Fibroblast of skin of left quadriceps (primary cell): Measurements from ENCODE around the gene GOLGA8K.
"Not testable (repeated sequence)": the region's sequence is repeated elsewhere in the genome, so short reads cannot be mapped to it uniquely, and the experiment has no call there.

Source experiments
- DNase-seq, 2 experiments: peaks; one replicate each; pipeline ENCODE4 v3.0.0-alpha.2; 2013; ENCODE audit warnings: low read depth in 2 of 2

GOLGA8K gene, protein sequence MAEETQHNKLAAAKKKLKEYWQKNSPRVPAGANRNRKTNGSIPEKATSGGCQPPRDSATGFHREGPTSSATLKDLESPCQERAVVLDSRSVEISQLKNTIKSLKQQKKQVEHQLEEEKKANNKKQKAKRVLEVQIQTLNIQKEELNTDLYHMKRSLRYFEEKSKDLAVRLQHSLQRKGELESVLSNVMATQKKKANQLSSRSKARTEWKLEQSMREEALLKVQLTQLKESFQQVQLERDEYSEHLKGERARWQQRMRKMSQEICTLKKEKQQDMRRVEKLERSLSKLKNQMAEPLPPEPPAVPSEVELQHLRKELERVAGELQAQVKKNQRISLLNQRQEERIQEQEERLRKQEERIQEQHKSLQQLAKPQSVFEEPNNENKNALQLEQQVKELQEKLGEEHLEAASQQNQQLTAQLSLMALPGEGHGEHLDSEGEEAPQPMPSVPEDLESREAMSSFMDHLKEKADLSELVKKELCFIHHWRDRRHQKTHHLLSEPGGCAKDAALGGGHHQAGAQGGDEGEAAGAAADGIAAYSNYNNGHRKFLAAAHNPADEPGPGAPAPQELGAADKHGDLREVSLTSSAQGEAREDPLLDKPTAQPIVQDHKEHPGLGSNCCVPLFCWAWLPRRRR

DNA sequence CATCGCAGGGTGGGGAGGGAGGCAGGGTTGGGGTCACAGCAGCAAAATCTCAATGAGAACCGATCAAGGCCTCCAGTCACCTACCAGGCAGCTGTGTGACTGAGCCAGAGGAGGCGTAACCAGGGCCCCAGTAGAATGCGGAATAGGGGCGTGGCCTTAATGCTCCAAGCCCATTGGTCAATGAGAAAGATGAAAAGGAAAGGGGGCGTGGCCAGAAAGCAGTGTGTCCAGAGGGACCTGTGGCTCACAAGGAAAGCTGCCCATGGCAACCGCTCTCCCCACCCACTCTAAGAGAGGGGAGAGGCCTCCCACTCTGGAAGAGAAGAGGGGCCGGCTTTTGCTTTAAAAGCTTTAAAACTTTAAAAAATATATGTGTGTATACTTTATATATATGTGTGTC lies at the start of gene GOLGA8K:
Gene GOLGA8K, minus strand, starts transcription at position 101 of the 400 bp plus-strand sequence. Its CDS starts 98 bp downstream, at position 3.
- not testable (repeated sequence) for DNase-seq

DNA sequence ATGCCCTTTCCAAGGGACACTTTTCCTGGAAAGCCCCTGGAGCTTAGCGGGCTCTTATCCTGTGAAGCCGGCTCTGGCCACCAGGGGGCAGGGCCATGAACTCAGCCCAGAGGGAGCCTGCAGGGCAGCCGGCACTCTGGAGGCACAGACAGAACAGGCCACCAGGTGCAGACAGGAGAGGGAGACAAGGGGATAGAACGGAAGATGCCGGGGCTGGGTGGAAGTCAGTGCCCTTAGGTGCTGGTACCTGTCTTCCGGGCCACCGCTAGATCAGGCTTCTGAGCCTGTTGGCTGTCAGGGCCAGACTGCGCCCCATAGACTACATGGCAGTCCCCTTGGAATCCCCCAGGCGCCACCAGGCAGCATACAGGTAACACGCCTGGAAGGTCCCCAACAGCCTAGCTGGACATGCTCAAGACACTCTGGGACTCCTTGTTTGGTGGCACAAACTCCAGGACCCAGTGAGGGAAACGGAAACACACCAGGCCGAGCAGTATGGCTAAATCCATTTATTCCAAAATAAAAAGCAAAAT lies 37.4 kb upstream of the GOLGA8K start:
- DNase-seq, result not testable (repeated sequence)

DNA sequence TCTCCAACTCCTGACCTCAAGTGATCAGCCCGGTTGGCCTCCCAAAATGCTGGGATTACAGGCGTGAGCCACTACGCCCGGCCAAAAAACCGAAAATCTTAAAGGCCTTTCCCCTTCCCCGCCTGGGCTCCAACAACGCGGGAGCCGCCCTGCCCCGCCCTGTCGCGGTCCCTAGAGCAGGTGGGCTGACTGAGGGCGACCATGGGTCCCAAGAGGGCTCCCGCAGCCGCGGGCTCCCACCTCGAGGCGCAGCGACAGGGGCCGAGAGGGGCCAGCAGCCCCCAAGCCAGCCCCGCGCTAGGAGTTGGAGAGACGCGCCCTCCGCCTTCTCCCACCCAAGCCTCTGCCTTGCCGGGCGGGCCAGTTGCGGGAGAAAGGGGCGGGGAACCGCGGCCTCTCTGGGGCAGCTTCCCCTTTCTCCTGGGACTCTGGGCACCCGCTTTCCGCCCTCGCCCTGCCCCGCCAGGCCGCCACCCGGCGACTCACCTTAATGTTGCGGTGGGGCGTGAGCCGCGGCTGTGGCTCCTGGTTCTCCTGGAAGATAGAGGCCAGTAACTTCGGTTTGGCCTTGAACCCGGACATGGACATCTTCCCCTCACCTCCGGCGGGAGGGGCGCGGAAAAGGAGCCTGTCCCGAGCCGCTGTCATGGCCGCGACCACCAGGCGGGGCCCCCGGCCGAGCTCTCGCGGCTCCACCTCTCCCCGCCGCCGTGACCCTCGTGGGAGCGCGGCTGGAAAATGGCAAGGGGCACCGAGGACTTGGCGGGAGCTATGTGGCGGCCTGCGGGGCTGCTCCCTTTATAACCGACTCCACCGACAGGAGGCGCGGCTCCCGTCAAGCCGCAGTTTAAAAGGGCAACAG lies 31.2 kb upstream of the GOLGA8K start:
- DNase-seq, result not testable (repeated sequence)

DNA sequence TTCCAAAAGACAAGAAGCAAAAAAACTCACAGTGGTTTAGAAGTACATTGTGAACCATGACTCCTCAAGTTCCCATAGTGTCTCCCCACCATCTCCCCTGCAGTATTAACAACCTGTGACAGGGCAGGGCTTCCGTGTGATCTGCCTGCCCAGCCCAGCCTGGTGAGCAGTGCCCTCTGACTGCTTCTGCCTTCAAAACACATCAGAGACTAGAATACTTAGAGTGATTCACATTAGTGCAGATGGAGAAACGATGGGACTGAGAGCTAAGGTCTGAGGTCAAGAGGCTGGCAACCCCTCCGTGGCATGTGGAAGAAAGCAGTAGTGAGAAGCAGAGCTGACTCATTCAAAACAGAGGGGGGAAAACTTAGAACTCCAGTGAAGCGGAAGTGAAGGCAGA lies 24.5 kb upstream of the GOLGA8K start:
- DNase-seq, result not testable (repeated sequence)

DNA sequence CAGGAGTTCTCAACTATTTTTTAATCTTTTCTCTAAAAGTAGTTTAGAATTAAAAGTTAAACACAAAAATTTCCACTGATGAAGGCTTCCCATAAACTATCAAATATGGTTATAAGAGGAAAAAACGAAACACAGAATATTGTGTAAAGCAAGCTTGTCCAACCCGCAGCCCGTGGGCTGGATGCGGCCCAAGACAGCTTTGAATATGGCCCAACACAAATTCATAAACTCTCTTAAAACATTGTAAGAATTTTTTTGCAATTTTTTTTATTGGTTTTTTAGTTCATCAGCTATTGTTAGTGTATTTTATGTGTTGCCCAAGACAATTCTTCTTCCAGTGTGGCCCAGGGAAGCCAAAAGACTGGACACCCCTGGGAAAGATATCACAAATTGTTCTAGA lies 23.4 kb upstream of the GOLGA8K start:
- DNase-seq, result not testable (repeated sequence)

DNA sequence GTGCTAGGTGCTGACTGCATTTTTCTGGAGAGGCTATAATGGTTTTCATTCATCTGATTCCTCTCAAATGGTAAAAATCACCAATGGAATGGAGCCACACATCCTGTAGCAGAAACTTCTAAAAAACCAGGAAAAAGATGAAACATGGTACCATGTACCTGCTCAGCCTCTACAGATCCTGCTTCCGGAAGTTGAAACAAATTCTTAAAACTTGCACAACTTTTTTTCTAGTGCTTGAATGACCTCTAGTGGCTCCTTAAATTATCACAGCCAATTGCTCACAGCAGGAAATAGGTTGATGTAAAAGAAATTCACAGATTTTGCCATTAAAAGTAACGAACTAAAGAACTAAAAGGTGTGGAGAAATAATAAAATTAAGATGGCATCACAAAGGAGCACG lies 4.8 kb upstream of the GOLGA8K start:
- not testable (repeated sequence) for DNase-seq

DNA sequence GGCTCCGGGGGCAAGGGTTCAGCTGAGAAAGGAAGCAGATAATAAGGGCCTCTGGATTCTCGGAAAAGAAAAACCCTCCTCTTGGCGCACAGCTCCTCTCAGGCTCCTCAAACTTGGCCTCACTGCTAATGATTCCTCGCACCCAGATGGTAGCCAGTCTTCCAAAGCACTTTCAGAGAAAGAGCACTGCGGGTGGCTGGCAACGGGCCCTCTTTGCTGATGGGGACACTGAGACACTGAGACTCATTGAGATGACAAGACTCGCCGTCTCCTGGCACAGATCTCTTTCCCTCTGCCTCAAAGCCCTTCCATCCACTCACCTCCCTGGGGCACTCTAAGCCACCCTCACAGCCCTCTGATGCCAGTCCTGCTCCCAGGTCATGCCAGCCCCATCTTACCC lies 6.6 kb downstream of the GOLGA8K start:
- not testable (repeated sequence) for DNase-seq

DNA sequence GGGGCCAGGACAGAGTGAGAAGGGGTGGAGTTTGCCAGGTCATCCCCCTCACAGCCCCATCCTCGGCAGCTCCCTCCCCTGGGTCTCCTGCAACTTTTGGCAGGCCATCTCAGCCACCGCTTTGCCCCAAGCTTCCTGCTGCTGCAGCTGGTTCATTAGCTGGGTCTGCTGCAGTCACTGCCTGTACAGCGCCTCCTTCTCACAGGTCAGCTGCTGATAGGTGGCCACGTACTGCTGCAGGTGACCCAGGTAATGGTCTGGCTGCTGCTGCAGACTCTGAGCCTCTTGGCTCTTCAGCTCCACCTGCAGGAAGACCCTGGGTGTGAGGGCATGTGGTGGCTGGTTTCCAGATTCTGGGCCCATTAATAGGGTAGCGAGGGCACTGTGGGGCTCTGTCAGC lies 8.3 kb downstream of the GOLGA8K start:
- not testable (repeated sequence) for DNase-seq

DNA sequence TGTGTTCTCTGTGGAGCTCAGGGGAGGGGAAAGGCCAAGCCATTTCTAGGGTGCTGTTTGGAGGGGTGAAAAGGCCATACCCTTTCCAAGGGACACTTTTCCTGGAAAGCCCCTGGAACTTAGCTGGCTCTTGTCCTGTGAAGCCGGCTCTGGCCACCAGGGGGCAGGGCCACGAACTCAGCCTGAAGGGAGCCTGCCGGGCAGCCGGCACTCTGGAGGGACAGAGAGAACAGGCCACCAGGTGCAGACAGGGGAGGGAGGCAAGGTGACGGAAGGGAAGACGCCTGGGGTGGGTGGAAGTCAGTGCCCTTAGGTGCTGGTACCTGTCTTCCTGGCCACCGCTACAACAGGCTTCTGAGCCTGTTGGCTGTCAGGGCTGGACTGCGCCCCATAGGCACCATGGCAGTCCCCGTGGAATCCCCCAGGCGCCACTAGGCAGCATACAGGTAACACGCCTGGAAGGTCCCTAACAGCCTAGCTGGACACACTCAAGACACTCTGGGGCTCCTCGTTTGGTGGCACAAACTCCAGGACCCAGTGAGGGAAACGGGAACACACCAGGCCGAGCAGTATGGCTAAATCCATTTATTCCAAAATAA lies 14.9 kb downstream of the GOLGA8K start:
- DNase-seq, result not testable (repeated sequence)

DNA sequence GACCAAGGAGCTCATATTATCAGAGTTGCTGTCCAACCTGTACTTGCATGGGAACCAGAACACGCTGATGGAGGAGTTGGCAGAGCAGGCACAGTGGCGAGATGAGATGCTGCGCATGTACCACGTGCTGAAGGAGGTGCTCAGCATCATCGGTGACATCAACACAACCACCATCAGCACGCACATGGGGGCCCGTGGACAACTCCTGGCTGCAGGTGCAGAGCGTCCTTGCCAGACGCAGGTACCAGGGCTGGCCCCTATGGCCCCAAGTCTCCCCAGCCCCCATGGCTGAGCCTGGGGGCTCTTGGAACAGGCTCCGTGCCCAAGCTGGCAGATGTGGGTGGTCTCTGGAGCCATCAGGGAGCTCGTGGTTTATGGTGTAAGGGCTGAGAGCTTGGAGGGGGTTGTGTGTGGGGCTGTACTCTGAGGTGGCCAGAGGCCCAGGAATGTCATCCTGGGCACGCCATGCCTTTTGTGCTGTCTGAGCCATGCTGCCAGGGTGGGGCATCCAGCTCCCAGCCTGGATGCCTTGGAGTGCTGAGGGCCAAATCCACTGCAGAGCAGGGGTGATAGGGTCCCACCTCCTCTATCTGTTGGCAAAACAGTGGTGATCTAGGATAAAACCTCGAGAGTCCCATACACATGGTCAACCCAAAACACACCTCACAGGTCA lies 17.1 kb downstream of the GOLGA8K start:
- not testable (repeated sequence) for DNase-seq

DNA sequence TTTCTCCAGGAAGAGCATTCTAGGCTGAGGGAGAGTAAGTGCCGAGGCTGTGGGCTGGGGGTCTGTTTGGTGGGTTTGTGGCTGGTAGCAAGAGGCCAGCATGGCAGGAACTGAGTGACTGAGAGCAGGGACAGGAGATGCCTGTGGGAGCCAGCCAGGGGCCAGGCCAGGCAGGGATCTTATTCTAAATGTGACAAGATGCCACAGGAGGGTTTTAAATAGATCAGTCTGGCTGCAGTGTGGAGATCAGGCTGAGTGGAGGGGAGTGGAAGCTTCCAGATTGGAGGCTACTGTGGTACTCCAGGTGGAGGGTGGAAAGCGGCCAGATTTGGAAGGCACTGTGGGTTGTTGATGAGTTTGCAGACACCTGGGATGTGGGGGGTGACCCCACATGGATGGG lies 28.9 kb downstream of the GOLGA8K start:
- DNase-seq, result not testable (repeated sequence)

DNA sequence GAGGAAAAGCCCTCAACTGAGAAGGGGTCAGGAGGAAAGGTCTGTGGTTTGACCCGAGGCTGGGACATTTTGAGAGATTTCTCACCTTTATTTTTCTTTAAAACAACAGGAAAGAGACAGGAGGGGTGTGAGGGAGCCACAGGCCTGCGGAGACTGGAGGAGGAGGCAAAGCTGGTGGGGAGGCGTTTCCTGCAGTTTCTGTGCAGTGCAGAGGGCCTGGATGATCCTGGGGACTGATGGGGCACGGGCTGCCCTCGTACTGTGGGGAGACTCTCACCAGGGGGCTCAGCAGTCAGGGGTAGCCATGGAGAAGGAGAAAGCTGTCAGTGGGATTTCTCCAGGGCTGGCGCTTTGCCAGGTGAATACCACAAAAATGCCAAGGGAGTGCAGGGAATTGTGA lies 29.4 kb downstream of the GOLGA8K start:
- not testable (repeated sequence) for DNase-seq

DNA sequence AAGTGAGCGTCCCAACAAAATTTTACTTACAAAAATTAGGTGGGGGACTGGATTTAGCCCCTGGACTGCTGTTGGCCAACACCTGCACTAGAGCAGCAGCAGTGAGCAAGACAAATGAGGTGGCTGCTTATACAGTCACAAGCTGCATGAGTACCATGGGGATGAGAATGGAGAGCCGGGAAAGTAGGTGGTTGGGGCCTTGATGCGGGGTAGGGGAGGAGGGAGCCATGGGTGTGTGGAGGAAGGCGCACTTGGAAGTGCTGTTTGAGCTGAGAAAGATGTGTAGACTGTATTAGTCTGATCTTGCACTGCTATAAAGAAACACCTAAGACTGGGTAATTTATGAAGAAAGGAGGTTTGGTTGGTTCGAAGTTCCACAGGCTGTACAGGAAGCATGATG lies 31.0 kb downstream of the GOLGA8K start:
- DNase-seq, result not testable (repeated sequence)

DNA sequence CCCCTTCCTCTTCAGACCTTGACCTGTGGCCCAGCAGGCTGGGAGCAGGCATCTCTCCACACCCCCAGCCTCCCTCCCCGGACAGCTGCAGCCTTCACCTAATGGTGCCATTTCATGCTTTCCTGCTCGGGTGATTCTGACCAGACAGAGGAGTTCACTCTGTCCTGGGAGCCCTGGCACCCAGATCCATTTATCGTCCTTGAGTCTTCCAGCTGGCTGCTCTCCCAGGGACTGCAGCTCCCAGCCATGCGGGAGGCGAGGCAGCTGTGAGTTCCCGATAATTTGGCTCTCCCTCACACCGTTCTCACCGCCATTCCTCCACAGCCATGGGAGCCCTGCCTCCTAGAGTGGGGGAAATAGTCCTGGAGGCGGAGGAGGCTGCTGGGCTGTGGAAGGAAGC lies 32.6 kb downstream of the GOLGA8K start:
- DNase-seq, result not testable (repeated sequence)

DNA sequence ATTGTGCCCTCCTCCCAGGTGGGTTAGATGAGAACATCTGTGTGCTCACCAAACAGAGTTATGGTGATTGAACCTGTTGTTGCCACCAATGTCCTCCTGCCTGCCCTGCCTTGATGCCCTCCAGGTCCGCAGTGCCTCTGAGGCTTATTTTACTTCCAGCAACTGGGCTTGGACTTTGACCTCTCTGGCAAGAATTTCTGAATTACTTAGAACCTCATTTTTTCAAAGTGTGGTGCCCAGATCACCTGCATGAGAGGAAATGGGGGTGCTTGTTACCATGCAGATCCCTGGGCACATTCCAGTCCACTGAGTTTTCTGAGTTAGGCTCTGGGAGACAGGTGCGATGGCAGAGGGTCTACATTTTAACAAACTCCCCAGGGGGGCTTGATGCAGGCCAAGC lies 33.0 kb downstream of the GOLGA8K start:
- DNase-seq, result not testable (repeated sequence)

DNA sequence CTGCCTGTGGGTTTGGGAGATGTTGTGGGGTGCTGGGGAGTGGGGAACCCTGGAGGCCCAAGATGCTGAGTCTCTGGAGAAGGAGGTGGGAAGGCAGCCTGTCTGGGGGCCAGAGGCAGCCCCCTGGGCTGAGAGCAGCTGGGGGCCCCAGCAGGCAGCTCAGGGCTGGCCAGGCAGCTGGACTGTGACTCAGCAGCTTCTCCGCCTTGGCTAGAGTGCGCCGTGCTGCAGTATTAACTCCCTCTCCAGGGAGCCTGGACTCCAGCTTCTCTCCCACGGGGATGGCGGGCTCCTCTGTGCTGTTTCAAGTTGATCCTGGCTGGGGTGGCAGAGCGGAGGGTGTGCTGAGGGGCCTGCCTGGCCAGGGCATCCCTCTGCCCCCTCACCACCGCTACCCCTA lies 36.6 kb downstream of the GOLGA8K start:
- DNase-seq, result not testable (repeated sequence)

DNA sequence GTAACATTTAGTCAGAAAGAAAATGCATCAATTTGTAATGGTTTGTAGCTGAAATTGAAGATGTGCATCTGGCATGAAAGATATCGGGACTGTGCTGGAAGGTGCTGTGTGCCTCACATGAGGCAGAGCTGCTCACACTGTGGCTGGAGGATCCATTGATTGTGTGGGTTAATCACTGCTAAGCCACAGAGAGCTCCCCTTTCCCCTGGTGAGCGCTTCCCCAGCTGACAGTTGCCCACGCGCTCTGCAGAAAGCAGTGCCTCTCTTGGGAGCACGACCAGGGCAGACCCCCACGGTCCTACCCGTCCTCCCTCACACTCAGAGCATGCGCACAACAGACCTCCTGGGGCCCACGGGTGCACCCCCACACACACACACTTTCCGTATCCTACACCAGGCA lies 37.1 kb downstream of the GOLGA8K start:
- not testable (repeated sequence) for DNase-seq

DNA sequence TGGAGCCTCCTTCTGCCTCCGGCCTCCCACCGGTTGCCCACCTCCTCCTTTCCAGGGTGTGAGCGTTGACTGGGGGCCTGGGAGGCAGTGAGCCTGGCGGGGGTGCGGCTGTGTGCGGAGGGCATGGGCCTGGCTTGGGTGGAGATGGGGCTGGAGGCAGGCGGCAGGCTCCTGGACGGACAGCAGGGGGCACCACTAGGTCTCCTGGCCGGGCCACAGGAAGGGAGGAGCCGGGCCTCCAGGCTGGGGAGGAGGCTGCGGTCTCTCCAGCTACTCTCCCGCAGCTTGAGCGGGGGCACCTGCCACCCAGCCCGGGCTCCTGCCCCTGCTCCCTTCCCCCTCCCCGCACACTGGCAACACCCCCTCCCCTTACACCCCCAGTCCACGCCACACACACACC lies 38.1 kb downstream of the GOLGA8K start:
- DNase-seq, result not testable (repeated sequence)

DNA sequence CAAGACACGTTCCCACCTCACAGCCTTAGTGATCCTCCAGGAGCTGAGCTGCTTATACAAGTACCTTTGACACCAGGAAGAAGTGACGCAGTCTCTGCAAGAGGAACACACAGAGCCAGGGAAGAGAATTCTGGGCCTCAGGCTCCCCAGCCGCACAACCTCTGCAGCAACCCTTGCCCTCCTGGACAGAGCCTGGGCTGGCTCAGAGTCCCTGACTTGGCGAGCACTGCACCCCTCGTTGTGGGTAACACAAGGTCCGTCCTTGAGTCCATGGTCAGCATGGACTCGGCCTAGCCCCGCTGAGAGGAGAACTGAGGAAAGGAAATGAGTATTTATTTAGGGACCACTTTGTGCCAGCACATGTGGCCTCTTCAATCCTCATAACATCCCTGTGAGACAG lies 39.6 kb downstream of the GOLGA8K start:
- DNase-seq, result not testable (repeated sequence)

DNA sequence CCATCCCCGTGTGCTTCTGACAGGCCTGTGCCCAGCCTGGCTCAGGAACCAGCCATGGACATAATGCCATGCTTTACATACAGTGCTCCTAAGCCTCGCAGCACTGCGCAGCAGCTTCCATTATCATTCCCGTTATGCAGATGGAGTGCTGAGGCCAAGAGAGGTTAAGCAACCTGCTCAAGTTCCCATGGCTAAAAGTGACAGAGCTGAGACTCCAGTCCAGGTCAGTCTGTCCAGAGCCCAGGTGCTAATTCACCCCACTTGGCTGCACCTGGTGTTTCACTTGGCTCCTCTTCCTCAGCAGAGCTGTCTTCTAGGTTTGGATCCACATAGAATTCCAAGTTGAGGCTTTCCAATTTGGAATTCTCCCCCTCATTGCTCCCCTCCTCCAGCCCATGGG lies 41.4 kb downstream of the GOLGA8K start:
- DNase-seq, result not testable (repeated sequence)

DNA sequence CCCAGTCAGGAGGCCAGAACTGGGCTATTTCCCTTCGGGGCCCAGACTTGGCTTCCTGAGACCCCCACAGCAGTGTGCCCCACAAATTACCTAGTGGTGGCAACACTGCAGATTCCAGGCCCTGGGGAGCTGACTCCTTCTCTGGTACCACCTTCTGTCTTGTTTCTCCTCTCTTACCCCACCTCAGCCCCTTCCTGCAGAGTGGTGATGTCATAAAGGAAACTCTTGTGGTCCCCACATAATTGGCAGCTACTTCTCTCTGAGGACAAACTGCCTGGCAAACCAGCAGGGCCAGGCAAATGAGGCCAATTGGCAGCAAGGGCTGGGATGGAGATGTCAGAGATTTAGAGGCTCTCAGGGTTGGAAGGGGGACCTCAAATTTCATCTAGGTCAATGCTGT lies 44.6 kb downstream of the GOLGA8K start:
- not testable (repeated sequence) for DNase-seq
